H1 (cell line): ENCODE measurements around the gene LY6G6C. TPM values are rescaled to one million over a fixed set of nuclear protein-coding genes. Genes with fewer than 3 reads are reported as not detected.
A peak's percentile ranks its signal among the peaks of the same experiment; 100 is the strongest.

Experiments
- BACH1 ChIP-seq: IDR thresholded peaks from 2 replicates; pipeline ENCODE4 v1.6.1; 2012; ENCODE audit warnings: low read length, improper control_type of control experiment
- CBX5 ChIP-seq: fragments of 300-800, 300-1000 bp; sonication (generic); IDR thresholded peaks from 2 replicates; pipeline ENCODE4 v1.7.1; 2016; ENCODE audit warnings: antibody characterized with exemption, low read length, low read depth
- CHD1 ChIP-seq: IDR thresholded peaks from 2 replicates; pipeline ENCODE4 v1.6.1; 2012; ENCODE audit warnings: low read depth, low read length, improper control_type of control experiment
- CHD7 ChIP-seq: fragments of 300-600 bp; sonication (generic); IDR thresholded peaks from 2 replicates; pipeline ENCODE4 v1.7.1; 2012; ENCODE audit warnings: low read length, moderate library complexity, mild to moderate bottlenecking, inconsistent platforms; ENCODE audit not compliant: insufficient replicate concordance
- CTBP2 ChIP-seq: IDR thresholded peaks from 2 replicates; pipeline ENCODE4 v1.7.0; 2011; ENCODE audit warnings: borderline replicate concordance, mild to moderate bottlenecking, moderate library complexity, mixed read lengths, low read length; ENCODE audit not compliant: insufficient read depth, insufficient read length
- FOSL1 ChIP-seq: IDR thresholded peaks from 2 replicates; pipeline ENCODE4 v1.6.1; 2011; ENCODE audit warnings: mild to moderate bottlenecking, low read depth, low read length, moderate library complexity; ENCODE audit not compliant: insufficient read depth
- HDAC6 ChIP-seq: IDR thresholded peaks from one replicate; pipeline ENCODE4 v1.7.1; 2012; ENCODE audit warnings: low read depth, mild to moderate bottlenecking, inconsistent platforms, low read length, moderate library complexity
- POU5F1 ChIP-seq: IDR thresholded peaks from 2 replicates; pipeline ENCODE4 v1.6.1; 2011; ENCODE audit warnings: low read depth, mild to moderate bottlenecking, low read length, moderate library complexity
- RNF2 ChIP-seq: fragments of 200-900, 300-1000 bp; sonication (generic); IDR thresholded peaks from 2 replicates; pipeline ENCODE4 v1.7.1; 2016; ENCODE audit warnings: borderline replicate concordance, low read depth, mild to moderate bottlenecking, antibody characterized with exemption, low read length; ENCODE audit not compliant: poor library complexity, severe bottlenecking; ENCODE audit errors: missing control alignments
- TAF1 ChIP-seq: IDR thresholded peaks from 2 replicates; pipeline ENCODE4 v1.6.1; 2011; ENCODE audit warnings: mild to moderate bottlenecking, low read depth, low read length
- TCF12 ChIP-seq: IDR thresholded peaks from 2 replicates; pipeline ENCODE4 v1.6.1; 2011; ENCODE audit warnings: low read depth, mild to moderate bottlenecking, low read length
- polyA plus RNA-seq, 7 experiments: library from polyadenylated mRNA; depleted of rRNA in 3 of 7; stranded (reverse) in 5 of 7; unstranded in 2 of 7; fragments of >200 nt in 5 of 7; fragments of 200-250 nt in 2 of 7; gene quantifications; 1 replicate in 5 of 7; 2 replicates in 1 of 7; 4 replicates in 1 of 7; pipeline versions ENCODE4 v1.2.1 to v1.2.3, GENCODE V29; 2011 to 2013; ENCODE audit warnings: missing spikeins in 2 of 7, mixed read lengths in 2 of 7
- total RNA-seq: library from RNA; stranded (reverse); fragmentation: NEBNext Ultra II Directional; extraction: Animal tissue kit (Norgen Biotek cat#: 25700); gene quantifications from 2 replicates; pipeline ENCODE4 v1.2.1, GENCODE V29; 2021

Gene LY6G6C
- total and polyA plus RNA-seq, 2 of the 8 experiments (the other 6 are each of a cell fraction or from before 2014, with no cell fraction given), result 0.23 TPM; not detected in 1

- TF ChIP-seq CHD7, result no peak
- no peak for TF ChIP-seq POU5F1
- TF ChIP-seq HDAC6, result no peak
- no peak for TF ChIP-seq BACH1
- no peak for TF ChIP-seq CHD1
- peak; percentile 91 for TF ChIP-seq CTBP2
- TF ChIP-seq FOSL1, result no peak
- no peak for TF ChIP-seq RNF2
- 0 out of 2 replicates have a peak, but pooled peaks have one; percentile 24 for TF ChIP-seq TAF1
- no peak for TF ChIP-seq CBX5
- TF ChIP-seq TCF12, result no peak
Measured at GRCh38 chr6:31734821-31735406, 13.4 kb upstream of the LY6G6C start (continued).
